ENCODE measurements around the gene KLHDC3. TPM values are rescaled to one million over a fixed set of nuclear protein-coding genes. Genes with fewer than 3 reads are reported as not detected.

Gene KLHDC3
- total RNA-seq, 1 donor from 2014 or later, result 67.4 TPM

DNA sequence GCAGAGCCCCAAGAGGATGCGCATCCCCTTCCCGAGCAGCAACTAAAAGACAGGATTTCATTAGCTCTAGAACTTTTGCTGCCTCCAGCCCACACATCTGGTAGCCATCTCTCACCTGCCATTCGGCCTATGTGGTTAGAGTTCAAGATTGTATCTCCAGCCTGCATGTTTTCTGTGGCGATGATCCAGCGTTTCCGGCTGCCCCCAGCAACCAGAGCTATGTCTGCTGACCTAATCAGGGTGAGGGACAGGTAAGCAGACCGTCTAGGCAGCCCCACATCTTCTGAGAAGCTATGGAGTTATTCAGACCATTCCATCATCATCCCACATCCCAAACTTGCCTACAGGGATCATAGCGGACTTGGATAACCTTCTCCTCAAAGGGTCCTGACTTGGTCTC lies 41.9 kb downstream of the KLHDC3 start:
- Histone ChIP-seq H3K4me1 (ENCODE audit: insufficient read depth, low read length) (peaks cover 41% of the 10 kb centered on the region), H3K27ac (ENCODE audit: low read depth, low read length) (no peak overlapping the region), H3K9me3 (ENCODE audit: insufficient read depth, low read depth, low read length) (no peaks in the 10 kb centered on the region), H3K4me3 (ENCODE audit: insufficient read depth, low read depth, low read length) (no peak overlapping the region), H4K20me1 (ENCODE audit: insufficient read depth, low read length) (no peaks in the 10 kb centered on the region), H3K4me2 (ENCODE audit: low read length) (no peak overlapping the region), H2AFZ (ENCODE audit: low read depth, low read length) (no peak overlapping the region), H3K9ac (ENCODE audit: low read length) (no peak overlapping the region), H3K79me2 (ENCODE audit: insufficient read depth, low read length) (peaks cover 53% of the 10 kb centered on the region), H3K36me3 (ENCODE audit: insufficient read depth, low read length) (peaks cover 5% of the 10 kb centered on the region), H3K27me3 (ENCODE audit: insufficient read depth, low read length) (no peaks in the 10 kb centered on the region)
- peaks cover 24% of the 10 kb centered on the region for H3K4me1 Mint-ChIP-seq (ENCODE audit: low read depth, unreplicated experiment)
- peaks cover 12% of the 10 kb centered on the region for H3K36me3 Mint-ChIP-seq (ENCODE audit: low read depth, unreplicated experiment)
- no peak for TF ChIP-seq EZH2 (IDR thresholded peaks at IDR 0.05; ENCODE audit: insufficient read depth, low read length)
- TF ChIP-seq, protein P1, sequence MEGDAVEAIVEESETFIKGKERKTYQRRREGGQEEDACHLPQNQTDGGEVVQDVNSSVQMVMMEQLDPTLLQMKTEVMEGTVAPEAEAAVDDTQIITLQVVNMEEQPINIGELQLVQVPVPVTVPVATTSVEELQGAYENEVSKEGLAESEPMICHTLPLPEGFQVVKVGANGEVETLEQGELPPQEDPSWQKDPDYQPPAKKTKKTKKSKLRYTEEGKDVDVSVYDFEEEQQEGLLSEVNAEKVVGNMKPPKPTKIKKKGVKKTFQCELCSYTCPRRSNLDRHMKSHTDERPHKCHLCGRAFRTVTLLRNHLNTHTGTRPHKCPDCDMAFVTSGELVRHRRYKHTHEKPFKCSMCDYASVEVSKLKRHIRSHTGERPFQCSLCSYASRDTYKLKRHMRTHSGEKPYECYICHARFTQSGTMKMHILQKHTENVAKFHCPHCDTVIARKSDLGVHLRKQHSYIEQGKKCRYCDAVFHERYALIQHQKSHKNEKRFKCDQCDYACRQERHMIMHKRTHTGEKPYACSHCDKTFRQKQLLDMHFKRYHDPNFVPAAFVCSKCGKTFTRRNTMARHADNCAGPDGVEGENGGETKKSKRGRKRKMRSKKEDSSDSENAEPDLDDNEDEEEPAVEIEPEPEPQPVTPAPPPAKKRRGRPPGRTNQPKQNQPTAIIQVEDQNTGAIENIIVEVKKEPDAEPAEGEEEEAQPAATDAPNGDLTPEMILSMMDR (IDR thresholded peaks at IDR 0.05; ENCODE audit: insufficient read depth, low read depth, low read length), result no peak
- DNase-seq (ENCODE audit: low read depth) (no peak), FAIRE-seq (no peak)
- peaks cover 3% of the 10 kb centered on the region for H3K9me3 Mint-ChIP-seq (ENCODE audit: unreplicated experiment)
- H3K27ac Mint-ChIP-seq (ENCODE audit: unreplicated experiment), result peak overlapping the region; percentile 30
- H3K4me3 Mint-ChIP-seq (ENCODE audit: unreplicated experiment), result peak overlapping the region; percentile 15
- no peaks in the 10 kb centered on the region for H3K27me3 Mint-ChIP-seq (ENCODE audit: low read depth, unreplicated experiment)

DNA sequence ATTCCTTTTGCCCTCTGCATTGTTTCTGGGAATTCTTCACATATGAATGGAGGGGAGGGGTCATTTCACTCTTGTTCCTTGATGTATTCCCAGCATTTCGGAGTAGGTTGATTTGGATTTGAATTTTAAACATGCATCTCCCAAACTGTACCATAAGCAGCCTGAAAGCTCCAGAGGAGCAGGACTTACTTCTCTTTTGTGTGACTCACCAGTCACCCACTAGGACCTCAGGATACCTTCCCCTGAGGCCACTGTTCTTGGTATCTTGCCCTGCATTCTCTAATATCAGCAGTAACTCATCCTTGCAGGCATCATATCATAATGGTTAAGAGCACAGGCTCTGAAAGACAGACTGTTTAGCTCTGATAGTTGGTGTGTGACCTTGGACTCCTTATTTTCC lies 44.5 kb downstream of the KLHDC3 start:
- peak overlapping the region; percentile 76 for H3K27ac ChIP-seq (ENCODE audit: low read depth, low read length)
- DNase-seq (ENCODE audit: low read depth), result no peak
- Mint-ChIP-seq H3K27me3 (ENCODE audit: low read depth, unreplicated experiment) (no peaks in the 10 kb centered on the region), H3K36me3 (ENCODE audit: low read depth, unreplicated experiment) (peaks cover 3% of the 10 kb centered on the region), H3K9me3 (ENCODE audit: unreplicated experiment) (no peaks in the 10 kb centered on the region), H3K4me3 (ENCODE audit: unreplicated experiment) (peak overlapping the region; percentile 96), H3K27ac (ENCODE audit: unreplicated experiment) (peak overlapping the region; percentile 100), H3K4me1 (ENCODE audit: low read depth, unreplicated experiment) (peaks cover 17% of the 10 kb centered on the region)
- H3K9ac ChIP-seq (ENCODE audit: low read length), result peak overlapping the region; percentile 98
- H3K27me3 ChIP-seq (ENCODE audit: insufficient read depth, low read length), result no peaks in the 10 kb centered on the region
- H3K79me2 ChIP-seq (ENCODE audit: insufficient read depth, low read length), result peaks cover 30% of the 10 kb centered on the region
- TF ChIP-seq, protein P1 (IDR thresholded peaks at IDR 0.05; ENCODE audit: insufficient read depth, low read depth, low read length), result no peak
- no peak for TF ChIP-seq EZH2 (IDR thresholded peaks at IDR 0.05; ENCODE audit: insufficient read depth, low read length)
- H3K4me2 ChIP-seq (ENCODE audit: low read length), result peak overlapping the region; percentile 95
- no peak overlapping the region for H2AFZ ChIP-seq (ENCODE audit: low read depth, low read length)
- H3K4me1 ChIP-seq (ENCODE audit: insufficient read depth, low read length), result peaks cover 37% of the 10 kb centered on the region
- peaks cover 8% of the 10 kb centered on the region for H3K36me3 ChIP-seq (ENCODE audit: insufficient read depth, low read length)
- peak overlapping the region; percentile 97 for H3K4me3 ChIP-seq (ENCODE audit: insufficient read depth, low read depth, low read length)
- no peak for FAIRE-seq
- no peaks in the 10 kb centered on the region for H4K20me1 ChIP-seq (ENCODE audit: insufficient read depth, low read length)
- no peaks in the 10 kb centered on the region for H3K9me3 ChIP-seq (ENCODE audit: insufficient read depth, low read depth, low read length)

DNA sequence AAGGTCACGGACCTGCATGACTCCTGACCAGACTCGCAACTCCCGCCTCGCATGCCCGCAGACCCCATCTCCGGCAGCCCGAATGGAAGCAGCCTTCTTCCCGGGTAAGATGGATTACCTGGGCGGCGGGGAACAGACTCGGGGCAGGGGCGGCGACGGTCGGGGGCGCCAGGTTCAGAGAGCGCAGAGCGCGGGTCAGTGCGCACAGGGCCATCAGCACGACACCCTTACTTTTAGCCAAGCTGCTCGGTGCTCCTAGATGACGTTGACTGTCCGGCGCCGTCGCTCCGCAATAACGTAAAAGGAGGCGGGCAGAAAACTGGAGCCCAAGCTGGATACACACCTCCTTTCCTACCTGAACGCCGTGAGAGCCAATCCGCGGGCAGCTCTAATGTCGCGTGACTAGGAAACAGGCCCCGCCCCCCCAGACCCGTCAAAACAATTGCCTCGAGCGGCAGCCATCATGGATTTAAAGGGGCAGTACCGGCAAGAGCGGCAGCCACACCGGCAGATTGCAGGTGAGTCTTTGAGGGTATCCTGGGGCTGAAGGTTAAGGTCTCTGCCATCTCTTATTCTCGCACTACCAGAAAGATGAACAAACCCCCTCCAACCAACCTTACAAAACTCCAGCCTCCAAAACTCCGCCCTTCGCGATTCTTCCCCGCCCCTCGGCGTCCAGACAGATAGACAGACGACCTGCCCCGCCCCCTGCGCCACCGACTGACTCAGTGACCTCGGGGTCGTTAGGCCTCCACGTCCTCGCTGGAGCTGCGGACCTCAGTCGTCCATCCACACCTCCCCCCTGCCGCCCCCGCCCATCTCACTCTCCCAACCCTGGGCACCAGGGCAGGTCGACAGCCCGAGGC lies 45.4 kb downstream of the KLHDC3 start, which contains the start of the genes KLC4 and MRPL2:
KLC4 (plus strand) TSS at position 464 of the 866 bp plus-strand sequence. CDS start 1,705 bp downstream, outside the sequence.
MRPL2 (minus strand) TSS at position 267 of the 866 bp plus-strand sequence; CDS start at position 214, 53 bp downstream.
- Histone ChIP-seq H3K27me3 (ENCODE audit: insufficient read depth, low read length) (no peaks in the 10 kb centered on the region), H4K20me1 (ENCODE audit: insufficient read depth, low read length) (no peaks in the 10 kb centered on the region), H3K27ac (ENCODE audit: low read depth, low read length) (peak within 1 kb of the TSS; percentile 94), H3K4me2 (ENCODE audit: low read length) (peak within 1 kb of the TSS; percentile 95), H3K4me1 (ENCODE audit: insufficient read depth, low read length) (peaks cover 32% of the 10 kb centered on the region), H3K9me3 (ENCODE audit: insufficient read depth, low read depth, low read length) (no peaks in the 10 kb centered on the region), H3K36me3 (ENCODE audit: insufficient read depth, low read length) (peaks cover 8% of the 10 kb centered on the region), H3K79me2 (ENCODE audit: insufficient read depth, low read length) (peaks cover 30% of the 10 kb centered on the region), H3K4me3 (ENCODE audit: insufficient read depth, low read depth, low read length) (peak within 1 kb of the TSS; percentile 97), H3K9ac (ENCODE audit: low read length) (peak within 1 kb of the TSS; percentile 98), H2AFZ (ENCODE audit: low read depth, low read length) (peak within 1 kb of the TSS; percentile 90)
- Mint-ChIP-seq H3K4me3 (ENCODE audit: unreplicated experiment) (peak within 1 kb of the TSS; percentile 96), H3K36me3 (ENCODE audit: low read depth, unreplicated experiment) (peaks cover 4% of the 10 kb centered on the region), H3K27me3 (ENCODE audit: low read depth, unreplicated experiment) (no peaks in the 10 kb centered on the region), H3K4me1 (ENCODE audit: low read depth, unreplicated experiment) (peaks cover 15% of the 10 kb centered on the region), H3K27ac (ENCODE audit: unreplicated experiment) (peak within 1 kb of the TSS; percentile 100), H3K9me3 (ENCODE audit: unreplicated experiment) (no peaks in the 10 kb centered on the region)
- TF ChIP-seq, protein P1 (IDR thresholded peaks at IDR 0.05; ENCODE audit: insufficient read depth, low read depth, low read length), result no peak
- no peak for TF ChIP-seq EZH2 (IDR thresholded peaks at IDR 0.05; ENCODE audit: insufficient read depth, low read length)
- FAIRE-seq, result no peak
- peak; percentile 94 for DNase-seq (ENCODE audit: low read depth)

Measured in astrocyte (in vitro differentiated cells and primary cell).